NCI-H2227 (cell line): ENCODE measurements around the gene FBXO40.

Source experiments
- DNase-seq: peaks from one replicate; lab custom pipeline; 2025; ENCODE audit not compliant: unreplicated experiment; lab: John Stamatoyannopoulos, UW

The FBXO40 gene

DNA sequence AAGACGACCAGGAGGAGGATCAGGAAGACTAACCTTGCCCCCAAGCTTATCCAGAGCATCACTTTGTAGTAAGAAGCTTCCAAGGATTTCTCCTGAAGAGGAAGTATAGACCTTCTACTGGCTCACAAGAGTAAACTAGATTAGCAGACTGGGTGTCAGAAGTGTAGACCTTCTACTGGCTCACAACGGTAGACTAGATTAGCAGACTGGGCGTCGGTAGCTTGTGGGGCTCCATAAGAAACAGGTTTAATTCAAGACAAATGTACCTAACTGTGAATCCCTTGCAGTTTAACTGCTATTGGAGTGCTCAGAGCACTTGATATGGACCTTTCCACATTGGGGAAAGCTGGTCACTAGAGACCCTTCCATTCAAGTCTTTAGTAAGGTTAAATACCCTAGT, 12.9 kb downstream of the FBXO40 start:
- no peak for DNase-seq

DNA sequence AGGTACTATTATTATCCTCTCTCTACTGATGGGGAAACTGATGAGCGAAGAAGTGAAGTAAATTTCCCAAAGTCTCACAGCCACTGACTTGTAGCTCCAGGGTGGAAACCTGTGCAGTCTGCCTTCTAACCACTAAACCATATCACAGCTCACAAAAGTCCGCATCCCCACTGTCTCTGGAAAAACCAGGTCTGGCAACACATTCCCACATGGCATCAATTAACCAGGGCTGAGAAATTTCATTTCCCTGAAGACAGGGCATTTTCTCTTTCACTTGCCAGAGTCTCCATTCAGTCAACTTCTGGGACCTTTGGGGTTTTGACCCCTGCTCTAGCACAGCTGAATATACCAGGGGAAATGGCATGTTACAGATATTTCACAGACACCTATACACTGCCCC, 26.5 kb downstream of the FBXO40 start:
- no peak for DNase-seq

DNA sequence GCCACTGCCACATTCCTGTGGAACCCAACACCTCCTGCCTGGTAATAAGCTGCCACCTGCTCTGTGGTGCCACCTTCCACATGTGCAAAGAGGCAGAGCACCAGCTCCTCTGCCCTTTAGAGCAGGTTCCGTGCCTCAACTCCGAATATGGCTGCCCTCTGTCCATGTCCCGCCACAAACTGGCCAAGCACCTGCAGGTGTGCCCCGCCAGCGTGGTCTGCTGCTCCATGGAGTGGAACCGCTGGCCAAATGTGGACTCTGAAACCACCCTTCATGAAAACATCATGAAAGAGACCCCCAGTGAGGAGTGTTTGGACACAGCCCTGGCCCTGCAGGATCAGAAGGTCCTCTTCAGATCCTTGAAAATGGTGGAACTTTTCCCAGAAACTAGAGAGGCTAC, 28.3 kb downstream of the FBXO40 start:
- DNase-seq, result no peak

DNA sequence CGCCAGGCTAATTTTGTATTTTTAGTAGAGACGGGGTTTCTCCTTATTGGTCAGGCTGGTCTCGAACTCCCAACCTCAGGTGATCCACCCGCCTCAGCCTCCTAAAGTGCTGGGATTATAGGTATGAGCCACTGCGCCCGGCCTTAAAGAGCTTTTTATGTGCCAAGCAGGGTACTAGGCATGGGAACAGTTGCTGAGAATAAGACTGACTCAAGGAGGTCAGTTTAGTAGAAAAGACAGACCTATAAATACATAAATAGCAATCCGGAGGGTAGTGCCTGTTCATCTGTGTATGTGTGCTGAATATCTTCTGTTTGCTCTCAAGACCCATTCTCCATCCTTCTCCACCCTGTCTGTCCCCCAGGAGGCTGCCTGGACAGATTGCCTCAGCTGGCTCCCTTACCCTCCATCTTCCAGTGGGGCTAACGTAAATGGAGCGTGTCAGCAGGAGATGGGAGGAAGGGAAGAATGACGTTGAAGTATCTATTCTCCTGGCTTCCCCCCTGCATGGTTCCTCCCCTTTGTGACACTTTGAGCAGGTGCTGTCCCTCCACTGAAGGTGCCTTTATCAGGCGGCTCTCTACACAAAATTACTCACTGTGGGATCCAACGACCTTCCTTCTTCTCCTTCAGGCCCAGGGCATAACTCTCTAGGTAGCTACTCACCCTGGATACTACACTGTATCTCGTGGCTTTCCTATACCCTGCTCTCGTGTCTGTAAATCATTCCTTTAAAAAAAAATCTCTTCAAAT, 31.1 kb downstream of the FBXO40 start:
- DNase-seq, result no peak

DNA sequence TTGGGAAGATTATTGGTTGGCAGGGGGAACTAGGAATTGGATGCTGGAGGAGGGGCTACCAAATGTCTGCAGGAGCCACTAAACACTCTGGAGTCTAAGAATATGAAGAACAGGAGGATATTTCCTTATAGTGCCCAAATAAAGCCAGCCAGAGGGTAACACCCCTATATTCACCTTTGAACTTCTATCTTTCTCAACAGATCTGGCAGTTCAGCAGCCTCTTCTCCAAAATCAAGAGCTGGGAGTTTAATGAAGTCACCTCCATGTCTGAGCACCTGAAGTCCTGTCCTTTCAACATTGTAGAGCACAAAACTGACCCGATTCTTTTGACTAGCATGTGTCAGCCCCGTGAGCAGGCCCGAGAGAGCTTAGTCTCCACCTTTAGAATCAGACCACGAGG, 33.3 kb downstream of the FBXO40 start:
- DNase-seq, result no peak

DNA sequence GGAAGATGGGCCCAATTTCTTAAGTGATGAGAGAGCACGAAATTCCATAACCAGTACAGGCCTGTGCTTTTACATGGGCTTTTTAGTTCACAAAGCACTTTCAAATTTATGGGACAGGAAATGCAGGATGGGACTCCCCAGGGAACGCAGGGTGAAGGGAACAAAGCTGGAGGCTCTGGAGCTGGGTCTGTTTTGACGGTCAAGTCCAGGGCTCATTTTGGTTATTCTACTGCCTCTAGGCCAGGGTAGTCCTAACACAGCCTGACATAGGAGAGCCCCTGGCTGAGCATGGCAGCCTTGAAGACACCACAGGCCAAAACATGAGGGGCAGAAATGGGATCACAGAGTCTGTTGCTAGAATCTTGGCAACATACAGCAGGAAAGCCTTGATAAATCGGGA, 34.0 kb downstream of the FBXO40 start:
- DNase-seq, result no peak

DNA sequence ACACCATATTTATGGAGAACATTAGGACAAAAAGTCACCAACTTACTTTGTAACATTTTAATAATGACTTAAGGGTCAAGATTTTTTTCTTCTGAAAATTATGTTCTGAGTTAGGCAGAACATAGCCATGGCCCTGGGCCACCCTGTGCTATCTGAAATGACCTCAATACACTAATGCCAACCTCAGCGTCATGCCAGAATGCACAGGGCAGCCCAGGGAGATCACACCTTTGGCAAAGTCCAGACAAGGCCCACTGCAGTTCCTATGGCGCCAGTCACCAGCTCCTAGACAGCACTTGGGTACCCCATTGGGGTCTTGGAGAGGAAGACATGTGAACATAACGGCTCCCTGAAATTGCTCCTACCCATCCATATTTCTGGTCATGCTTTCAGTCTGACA, 34.4 kb downstream of the FBXO40 start:
- no peak for DNase-seq

DNA sequence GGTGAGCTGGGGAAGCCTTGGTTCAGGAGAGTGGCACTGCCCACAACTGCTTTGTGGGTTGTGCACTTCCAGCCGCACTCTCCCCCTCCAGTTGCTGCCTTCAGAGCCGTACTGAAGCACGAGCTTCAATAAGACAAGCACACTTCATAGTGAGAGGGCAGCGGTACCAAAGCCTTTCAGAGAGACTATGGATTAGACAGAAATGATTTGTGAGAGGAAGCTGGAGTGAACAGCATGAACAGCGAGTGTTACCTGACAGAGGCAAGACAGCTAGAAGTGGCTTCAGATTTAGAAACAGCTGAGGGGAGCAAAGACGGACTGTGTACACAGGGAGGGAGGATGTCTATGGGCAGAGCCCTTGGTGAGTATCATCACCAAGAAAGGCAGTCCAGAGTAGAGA, 36.4 kb downstream of the FBXO40 start:
- no peak for DNase-seq

DNA sequence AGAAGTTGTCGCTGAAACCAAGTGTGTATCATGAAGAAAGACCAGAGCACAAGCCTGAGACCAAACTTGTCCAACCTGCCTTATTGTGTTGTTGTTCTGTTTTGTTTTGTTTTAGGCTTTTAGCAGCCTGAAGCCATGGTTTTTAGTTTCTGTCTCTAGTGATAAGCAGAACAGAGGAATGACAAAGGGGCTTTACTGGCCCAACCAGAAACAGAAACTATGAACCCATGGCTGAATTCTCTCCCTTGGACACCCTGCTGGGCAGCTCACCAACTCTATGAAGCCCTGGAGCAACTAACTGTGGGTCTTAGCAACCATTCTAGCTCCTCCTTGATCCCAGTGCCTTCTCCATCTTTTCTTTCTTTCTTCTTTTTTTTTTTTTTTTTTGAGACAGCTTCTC, 37.2 kb downstream of the FBXO40 start:
- DNase-seq, result no peak

DNA sequence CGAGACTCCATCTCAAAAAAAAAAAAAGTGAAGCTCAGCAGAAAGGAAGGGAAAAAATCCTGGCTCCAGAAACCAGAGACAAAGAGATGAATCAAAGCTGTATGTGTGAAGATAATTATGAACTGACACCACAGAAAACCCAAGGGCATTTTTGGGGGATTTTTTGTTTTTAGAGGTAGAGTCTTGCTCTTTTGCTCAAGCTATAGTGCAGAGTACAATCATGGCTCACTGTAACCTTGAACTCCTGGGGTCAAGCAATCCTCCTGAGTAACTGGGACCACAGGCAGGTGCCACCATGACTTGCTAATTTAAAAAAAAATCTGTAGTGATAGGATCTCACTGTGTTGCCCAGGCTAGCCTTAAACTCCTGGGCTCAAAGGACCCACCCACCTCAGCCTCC, 44.7 kb downstream of the FBXO40 start:
- DNase-seq, result no peak

DNA sequence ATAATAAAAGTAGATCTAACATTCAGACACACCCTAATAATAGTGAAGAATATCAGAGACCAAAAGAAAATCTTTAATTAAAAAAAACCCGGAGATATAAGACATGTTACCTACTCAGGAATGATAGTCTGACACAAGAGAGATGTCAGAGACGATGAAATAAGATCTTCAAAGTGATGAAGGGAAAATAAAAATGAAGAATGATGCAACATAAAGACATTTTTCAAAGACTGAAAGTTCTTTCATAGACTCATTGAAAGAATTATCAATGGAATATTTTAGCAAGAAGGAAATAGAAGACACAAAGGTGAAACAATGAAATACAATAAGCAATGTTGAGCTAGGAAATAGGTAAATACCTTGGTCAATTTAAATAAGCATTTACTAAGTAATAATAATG, 47.9 kb downstream of the FBXO40 start:
- DNase-seq, result no peak

DNA sequence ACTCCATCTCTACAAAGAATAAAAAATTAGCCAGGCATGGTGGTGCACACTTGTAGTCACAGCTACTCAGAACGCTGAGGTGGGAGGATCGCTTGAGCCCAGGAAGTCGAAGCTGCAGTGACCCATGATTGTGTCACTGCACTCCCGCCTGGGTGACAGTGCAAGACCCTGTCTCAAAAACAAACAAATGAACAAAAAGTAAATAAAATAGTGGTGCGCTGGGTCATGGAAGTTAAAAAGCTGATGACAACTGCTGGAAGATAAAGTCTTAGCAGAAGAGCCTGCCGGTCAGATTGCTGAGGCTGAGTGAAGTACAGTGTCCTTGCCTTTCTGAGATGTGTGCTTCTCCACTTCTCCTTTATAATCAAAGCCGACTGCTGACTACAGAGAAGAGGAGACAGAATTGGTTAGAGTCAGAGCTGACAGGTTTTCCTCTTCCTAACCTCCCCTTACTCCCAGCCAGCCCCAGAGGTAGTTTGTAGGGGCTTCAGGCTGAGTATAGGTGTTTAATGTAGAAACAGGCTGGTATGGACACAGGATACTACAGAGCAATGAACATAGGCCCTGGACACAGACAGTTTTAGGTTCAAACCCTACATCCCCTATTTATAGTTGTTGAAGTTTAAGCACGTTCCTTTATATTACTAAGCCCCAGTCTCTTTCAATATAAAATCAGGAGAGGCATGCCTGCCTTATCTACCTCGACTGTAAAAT, 49.6 kb downstream of the FBXO40 start:
- DNase-seq, result no peak

DNA sequence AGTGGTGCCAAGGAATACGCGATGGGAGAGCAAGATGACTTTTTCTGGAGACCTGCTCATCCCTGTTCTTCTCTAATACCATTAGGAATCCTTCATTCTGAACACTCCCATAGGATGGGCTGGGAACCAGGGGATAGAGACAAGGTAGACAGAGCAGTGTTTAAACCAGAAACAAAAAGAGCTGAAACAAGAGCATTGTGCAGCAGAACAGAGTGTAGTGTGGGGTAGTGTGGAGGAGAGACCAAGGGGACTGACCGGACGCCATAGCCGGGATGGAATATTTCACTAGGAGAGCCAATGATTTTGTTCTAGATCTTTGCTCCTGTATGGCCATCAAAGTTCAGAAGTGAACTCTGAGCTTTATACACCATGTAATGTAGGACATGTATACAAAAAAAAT, 51.9 kb downstream of the FBXO40 start:
- DNase-seq, result no peak

DNA sequence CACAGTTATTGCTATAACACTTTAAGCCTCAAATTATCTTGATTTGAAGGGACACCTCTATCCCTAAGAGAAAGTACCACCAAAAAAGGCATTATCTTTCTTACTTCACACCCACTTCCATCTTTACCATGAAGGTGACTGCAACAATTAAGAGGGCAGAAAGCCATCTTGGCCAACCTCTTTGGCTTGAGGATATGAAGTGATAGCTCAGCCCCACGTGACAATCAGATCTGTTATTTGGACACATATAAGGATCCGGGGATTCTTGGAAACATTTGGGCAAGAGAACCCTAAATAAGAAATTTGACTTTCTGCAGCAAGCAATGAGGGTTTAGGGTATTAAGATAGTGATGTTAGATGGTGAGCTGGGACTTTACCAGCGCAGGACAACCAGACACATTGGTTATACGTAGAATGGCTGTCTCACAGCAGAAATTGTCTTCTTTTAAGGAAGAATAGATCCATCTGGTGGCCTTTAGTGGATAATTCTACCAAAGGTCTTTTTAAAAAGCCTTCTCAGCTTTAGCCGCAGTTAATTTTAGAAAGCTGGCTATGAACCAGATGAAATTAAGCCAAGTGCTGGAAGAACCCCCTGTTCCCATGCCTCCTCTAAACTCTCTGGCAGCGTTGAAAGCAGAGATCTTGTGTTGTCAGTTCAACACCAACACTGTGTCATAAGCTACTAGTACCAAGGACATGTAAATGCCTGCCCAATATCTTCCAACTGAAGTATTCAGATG, 55.2 kb downstream of the FBXO40 start:
- no peak for DNase-seq

DNA sequence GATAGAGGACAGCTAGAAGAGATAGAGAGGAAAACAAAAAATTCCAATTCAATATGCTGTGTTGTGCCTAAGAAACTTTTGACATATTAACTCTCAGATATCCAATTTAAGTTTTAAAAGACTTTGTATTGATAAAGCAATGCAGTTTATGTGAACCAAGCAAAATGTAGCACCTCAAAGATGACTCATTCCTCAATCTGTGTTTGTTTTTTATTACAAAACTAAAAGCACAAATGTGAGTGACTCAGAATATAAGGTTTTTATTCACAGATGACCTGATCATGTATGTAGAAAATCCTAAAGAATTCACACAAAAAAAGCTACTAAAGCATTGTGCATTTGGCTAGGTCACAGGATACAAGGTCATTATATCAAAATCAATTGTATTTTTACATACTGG, 56.5 kb downstream of the FBXO40 start:
- no peak for DNase-seq

DNA sequence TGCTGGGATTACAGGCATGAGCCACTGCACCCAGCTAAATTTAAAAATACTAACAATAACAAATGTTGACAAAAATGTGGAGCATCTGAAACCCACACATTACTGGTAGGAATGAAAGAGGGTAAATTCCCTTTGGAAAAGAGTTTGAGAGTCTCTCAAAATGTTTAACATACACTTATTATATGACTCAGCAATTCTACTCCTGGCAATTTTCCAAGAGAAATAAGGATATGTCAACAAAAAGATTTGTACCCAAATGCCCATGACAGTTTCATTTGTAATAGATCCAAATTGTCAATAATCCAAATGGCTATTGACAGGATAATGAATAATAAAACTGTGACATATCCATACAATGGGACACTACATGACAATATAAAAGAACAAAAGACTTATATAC, 58.5 kb downstream of the FBXO40 start:
- no peak for DNase-seq

DNA sequence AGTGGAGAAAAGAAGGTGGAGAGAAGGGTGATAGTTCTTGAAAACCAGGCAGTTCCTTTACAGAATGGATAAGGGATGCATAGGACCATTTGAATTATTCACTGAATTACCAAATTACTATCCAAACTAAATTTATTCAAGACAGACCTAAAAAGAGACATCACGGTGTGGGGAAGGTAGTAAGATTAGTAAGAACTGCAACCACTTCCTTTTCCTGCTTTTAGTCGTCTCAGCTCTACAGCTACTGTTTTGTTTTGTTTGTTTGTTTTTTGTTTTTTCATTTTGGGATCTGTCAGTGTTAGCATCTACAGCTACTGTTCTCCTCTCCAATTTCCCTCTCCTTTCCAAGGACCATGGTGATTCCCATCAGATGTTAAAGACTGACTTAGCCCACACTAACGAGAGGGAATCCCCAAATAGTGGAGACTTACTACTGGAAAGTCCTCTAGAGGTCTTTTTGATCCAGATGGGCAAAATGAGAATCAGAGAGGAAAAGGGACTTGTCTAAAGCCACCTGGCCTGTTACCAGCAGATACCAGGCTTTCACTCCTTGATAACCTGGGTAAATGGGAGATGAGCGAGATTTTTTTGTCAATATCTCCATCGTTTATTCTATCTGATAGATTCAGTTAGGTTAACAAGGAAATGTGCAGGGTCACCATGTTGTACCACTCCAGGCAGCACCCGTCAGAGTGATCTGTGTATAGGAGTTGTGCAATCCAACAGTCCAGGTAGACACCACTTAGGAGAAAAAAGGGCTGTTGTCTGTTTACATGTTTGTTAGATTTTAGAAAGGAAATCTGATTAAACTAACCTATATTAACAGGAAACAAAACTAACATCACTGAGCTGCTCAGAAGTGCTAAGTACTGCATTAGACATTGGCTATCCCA, 61.6 kb downstream of the FBXO40 start:
- DNase-seq, result no peak

DNA sequence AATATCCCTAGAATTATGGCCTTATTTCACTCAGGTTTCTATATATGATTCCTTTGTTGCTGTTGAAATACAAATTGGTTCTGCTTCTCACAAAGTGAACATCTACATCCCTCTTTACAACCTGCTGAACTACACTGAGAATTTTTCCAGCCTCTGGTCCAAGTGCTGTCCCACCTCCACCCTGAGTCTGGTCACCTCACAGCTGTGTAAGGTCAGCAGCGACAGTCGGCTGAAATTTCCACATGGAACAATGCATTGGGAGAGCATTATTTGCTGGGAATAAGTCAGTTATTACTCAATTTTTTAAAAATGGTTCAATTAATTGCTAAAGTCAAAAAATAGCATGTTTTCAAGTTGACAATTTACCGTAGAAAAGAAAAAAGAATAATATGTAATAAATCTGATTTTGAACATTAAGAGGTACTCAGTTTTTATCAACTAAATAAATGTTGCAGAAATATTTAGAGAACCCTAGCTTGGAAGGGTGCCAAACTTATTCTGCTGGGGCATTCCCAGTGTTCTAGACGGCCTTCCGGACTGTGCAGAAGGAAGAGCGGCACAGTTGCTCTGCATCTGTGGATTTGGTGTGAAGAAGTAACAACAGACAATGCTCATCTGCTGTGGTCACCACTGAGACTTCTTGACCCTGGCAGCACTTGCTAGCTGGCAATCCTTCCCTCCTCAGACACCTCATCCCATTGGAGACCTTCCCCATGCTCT, 65.7 kb downstream of the FBXO40 start:
- no peak for DNase-seq

DNA sequence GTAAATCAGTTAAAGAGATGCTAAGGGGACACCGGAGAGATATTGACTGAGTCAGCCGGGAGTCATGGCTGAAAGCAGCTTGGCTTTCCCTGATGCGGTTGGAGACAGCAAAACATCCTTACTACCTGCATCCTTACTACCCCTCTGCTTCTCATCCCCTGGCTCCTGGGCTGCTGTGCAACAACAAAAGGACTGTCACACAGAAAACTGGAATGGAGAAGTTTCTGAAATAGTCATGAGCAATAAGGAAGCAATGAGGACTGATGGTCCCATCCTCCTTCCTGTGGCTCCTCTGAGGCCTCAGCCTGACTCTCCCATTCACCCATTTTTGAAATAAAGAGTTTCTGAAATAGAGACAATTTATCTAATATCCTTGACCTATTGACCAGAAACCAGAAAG, 66.4 kb downstream of the FBXO40 start:
- no peak for DNase-seq

DNA sequence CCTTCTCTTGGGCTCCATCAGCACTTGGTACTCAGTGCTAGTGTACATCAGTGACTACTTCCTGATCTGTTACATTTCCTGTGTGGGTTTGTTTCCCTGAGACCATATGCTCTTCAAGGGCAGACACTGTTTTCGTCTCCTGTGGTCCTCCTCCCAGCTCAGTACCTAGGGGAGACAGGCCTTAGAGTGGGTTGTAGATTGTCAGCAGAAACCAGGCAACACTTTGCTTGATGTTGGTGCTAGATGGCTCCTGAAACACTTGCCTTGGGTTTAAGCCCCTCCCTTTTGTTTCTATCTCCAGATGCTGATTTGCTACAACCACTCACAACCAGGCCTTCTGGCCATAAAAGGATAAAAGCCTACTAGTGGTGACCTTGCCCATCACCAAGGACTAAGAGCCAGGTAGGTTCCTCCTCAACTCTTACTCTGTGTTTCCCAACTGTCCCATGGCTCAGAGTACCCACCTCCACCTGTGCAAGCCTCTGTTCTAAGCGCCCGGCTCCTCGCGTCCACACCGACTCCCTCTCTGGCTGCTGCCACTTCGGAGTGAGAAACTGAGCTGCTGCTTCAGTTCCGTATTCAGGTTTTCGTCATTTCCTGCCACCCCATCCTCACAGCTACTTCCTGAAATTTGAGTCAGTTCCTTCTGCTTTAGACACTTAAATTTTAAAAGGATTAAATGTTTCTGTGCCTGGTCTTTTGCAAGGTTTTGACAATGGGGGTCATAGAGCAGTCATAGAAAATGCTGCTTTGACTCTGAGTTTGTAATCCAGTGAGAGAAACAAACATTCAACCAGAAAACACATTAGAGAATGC, 67.4 kb downstream of the FBXO40 start, which contains the start of gene HCLS1:
Gene HCLS1 (minus strand): TSS at position 548 of the 816 bp plus-strand sequence. CDS start 2,556 bp downstream, outside the sequence.
- no peak for DNase-seq
